HG02798 (cell line): ENCODE measurements around the gene WBP1L.
"Not testable (repeated sequence)": the region's sequence is repeated elsewhere in the genome, so short reads cannot be mapped to it uniquely, and the experiment has no call there.

Source experiments
- ATAC-seq: cut with Tn5 transposase; IDR thresholded peaks from one replicate; pipeline ENCODE4 v1.9.1; 2021; ENCODE audit warnings: mild to moderate bottlenecking; ENCODE audit not compliant: unreplicated experiment, poor library complexity

Gene WBP1L

GRCh38 chr10:102720775-102721301, 22.9 kb upstream of the WBP1L start:
- no peak for ATAC-seq

- ATAC-seq, result no peak
Measured at GRCh38 chr10:102721954-102722353, 21.8 kb upstream of the WBP1L start.

DNA sequence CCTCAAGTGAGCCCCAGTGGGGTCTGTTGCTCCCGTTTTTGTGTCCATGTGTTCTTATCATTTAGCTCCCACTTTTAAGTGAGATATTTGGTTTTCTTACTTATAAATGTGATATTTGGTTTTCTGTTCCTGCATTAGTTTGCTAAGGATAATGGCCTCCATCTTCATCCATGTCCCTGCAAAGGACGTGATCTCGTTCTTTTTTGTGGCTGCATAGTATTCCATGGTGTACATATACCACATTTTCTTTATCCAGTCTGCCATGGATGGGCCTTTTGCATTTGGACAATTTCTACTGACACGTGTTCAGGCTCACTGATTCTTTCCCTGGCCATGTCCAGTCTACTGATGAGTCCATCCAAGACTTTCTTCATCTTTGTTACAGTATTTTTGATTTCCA, 19.8 kb upstream of the WBP1L start:
- no peak for ATAC-seq

DNA sequence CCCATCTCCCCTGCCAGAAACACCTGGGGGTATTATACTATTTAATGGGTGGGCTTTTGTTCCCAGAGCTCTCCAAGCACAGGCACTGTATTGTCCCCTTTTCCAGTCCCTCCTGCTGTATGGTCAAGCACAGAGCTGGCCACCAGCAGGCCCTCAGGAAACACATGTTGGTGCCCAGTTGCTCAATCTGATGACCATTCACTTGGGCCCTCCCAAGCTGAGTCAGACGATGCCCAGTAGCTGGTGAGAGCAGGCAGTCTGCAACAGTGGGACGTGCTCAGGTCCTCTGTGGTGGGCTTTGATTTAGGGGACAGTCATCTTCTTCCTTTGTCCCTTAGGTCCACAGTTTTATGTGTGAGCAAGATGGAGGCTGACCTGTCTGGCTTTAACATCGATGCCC, 17.5 kb upstream of the WBP1L start:
- ATAC-seq, result no peak

DNA sequence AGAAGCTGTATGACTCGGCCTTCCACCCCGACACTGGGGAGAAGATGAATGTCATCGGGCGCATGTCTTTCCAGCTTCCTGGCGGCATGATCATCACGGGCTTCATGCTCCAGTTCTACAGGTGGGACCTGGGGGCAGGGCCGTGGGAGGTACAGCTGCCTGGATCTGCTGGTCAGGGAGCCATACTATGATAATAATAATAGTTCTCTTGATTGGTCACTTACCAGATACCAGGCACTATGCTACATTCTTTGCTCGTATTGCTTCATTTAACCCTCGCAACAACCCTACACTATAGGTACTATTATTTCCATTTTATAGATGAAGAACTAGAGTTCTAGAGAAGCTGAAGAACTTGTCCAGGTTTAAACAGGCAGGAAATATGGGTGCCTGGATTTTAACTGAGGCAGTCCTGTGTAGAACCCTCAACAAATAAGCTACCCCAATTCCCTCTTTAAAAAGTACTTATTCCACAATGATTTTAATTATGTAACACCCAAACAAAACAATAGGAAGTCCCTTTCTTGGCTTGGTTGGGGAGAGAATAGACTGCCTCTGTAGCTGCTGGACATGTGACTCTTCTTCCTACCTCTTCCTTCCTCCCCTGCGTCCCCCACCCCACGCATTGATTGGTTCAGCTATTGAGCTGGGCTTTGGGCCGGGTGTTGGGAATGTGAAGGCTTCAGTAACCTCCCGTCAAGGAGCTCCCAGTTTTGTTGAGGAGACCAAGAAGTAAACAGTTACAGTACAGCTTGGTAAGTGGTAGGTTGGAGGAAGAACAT, 16.5 kb upstream of the WBP1L start:
- ATAC-seq, result no peak

- ATAC-seq, result peak; percentile 40
Measured at GRCh38 chr10:102729029-102730026, 14.4 kb upstream of the WBP1L start.

- no peak for ATAC-seq
Measured at GRCh38 chr10:102731222-102731800, 12.4 kb upstream of the WBP1L start.

- no peak for ATAC-seq
Measured at GRCh38 chr10:102732661-102733060, 11.1 kb upstream of the WBP1L start.

- no peak for ATAC-seq
Measured at GRCh38 chr10:102735065-102735562, 8.6 kb upstream of the WBP1L start.

- ATAC-seq, result no peak
Measured at GRCh38 chr10:102738692-102739121, 5.0 kb upstream of the WBP1L start.

- ATAC-seq, result no peak
Measured at GRCh38 chr10:102740229-102740628, 3.5 kb upstream of the WBP1L start.

DNA sequence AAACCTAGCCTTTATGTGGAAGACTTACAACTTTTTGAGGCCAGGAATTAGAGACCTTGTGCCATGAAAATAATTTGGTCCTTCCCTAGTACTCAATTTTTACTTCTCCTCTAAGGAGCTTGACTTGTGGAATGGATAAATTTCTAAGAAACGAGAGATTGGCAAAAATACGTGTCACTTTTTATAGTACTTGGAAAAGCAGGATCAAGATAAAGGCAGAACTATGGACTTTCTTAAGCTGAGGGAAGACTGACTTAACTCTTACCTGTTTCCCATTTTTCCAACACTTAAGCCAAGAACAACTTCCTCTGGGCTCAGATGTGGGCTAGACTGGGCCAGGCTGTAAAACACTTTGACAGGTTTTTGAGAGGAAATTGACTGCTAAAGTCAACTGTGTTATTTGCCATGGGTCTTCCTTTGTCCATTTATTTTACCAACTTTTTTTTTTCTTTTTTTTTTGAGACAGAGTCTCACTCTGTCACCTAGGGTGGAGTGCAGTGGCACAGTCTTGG, 2.0 kb upstream of the WBP1L start:
- ATAC-seq, result no peak

DNA sequence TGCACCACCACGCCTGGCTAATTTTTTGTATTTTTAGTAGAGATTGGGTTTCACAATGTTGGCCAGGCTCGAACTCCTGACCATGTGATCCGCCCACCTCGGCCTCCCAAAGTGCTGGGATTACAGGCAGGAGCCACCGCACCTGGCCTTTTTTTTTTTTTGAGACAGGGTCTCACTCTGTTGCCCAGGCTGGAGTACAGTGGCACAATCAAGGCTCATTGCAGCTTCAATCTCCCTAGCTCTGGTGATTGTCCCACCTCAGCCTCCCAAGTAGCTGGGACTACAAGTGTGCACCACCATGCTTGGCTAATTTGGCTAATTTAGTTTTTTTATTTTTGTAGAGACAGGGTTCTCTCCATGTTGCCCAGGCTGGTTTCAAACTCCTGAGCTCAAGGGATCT, 1.4 kb upstream of the WBP1L start:
- not testable (repeated sequence) for ATAC-seq

- ATAC-seq, result no peak
Measured at GRCh38 chr10:102743078-102743587, 615 bp upstream of the WBP1L start.

DNA sequence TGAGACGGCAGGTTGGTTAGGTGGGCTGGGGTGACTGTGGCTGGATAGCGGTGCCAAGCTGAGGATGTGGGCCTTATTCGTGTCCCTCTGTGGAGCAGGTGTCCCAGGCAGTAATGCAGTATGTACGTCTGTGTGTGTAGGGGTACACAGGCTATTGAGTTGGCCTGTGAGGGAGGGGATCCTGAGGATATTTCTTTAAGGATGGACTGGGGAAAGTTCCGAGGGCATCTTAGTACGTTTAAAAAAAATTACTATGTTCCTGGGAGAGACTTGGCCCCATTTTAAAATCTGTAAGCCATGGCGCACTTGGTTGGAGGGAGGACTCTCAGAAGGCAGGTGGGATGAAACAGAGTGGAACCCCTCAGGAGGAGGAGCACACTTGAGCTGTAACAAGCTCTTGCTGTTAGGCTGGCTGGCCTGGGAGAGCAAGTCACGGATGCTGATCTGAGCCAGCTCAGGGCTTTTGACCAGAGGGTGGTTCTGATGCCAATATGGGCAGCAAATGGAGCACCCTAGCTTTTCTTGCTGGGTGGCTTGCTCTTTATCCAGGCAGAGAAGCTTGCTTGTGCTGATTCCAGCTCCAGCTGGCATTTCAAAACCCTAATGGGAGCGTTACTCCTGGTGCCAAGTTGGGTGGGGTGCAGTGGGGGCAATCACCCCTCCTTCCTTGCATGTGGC, 765 bp downstream of the WBP1L start:
- ATAC-seq, result no peak

DNA sequence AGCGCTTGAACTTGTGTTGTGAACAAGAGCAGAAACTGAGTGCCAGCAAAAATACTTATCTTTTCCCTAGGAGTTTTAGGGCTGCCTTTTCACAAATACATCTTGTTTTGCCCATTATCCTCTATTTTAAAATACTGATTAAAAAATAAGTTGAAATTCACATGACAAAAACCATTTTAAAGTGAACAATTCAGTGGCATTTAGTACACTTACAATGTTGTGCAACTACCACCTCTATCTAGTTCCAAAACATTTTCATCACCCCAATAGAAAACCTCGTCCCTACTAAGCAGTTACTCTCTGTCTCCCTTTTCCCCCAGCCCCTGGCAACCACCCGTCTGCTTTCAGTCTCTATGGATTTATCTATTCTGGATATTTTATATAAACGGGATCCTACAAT, 1.4 kb downstream of the WBP1L start:
- no peak for ATAC-seq

DNA sequence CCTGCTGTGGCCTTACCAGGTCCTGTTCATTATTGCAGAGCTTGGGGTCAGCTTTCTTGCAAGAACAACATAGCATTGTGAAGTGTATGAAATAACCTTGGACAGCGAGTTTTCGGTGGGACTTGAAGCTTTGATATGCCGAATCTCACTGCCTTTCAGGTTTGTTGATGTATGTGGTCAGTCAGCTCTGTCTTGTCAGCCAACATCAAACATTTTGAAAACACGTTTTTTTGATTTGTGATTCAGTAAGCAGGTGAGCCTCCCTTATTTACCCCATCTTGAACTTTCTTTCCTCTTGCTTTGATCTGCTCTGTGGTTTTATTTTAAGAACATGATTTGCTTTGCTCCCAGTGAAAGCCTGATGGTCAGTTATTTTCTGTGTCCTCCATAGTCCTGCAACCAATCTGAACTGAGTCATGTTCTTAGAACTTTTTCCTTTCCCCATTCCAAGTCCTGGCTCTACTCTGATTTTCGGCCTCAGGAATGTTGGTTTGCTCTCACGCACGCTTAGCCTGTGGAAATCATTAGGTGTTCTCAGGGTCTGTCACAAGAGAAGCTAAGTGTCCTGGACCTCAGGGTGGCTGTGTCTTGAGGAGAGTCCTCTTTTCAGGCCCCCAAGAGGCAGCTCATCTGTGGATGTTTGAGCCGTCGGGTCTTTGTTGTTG, 8.7 kb downstream of the WBP1L start:
- ATAC-seq, result no peak

DNA sequence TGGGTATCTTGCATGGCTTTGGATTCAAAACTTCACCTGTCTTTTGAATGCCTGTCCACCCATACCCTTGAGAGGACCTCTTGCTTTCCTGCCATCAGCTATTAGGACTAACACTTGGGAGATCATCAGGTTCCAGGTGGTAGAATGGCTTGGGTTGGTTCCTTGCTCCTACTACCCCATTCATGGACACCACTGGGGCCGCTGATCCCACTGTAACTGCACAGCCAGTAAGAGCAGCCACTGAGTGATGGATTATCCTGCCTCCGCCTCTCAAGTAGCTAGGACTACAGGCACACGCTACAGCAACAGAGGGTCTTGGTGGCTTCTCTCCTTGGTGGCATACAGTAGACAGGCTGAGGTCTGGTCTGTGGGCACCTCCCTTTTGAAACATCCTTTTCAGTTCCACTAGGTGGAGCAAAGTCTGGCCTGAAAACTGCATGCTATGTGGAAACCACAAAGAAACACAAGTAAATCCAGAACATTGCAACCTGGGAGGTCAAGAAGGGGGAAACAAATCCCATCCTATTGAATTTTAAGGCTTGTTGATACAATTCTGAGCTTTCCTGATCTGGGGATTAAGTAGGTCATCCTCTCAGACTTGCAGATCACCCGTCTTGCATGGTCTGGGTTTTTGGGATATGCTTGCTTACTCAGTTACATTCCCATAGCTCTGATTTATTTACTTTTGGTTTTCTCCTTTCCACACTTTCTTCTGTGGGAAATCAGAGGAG, 9.4 kb downstream of the WBP1L start:
- no peak for ATAC-seq
